GM12891 (cell line): ENCODE data around the gene BMX.
A peak's percentile ranks its signal among the peaks of the same experiment; 100 is the strongest.

Experiments
- DNase-seq: peaks from one replicate; pipeline ENCODE4 v3.0.0; 2011; ENCODE audit warnings: low spot score; ENCODE audit not compliant: insufficient read length
- FAIRE-seq: peaks from 2 replicates; lab custom pipeline; 2011; peaks lifted over from hg19 to GRCh38; lab: Jason Lieb, UNC
- PAX5 ChIP-seq: IDR thresholded peaks from 2 replicates; pipeline ENCODE4 v1.6.1; 2011; ENCODE audit warnings: low read length, moderate library complexity, mild to moderate bottlenecking; ENCODE audit not compliant: insufficient read depth, severe bottlenecking
- POLR2A ChIP-seq: IDR thresholded peaks from 2 replicates; pipeline ENCODE4 v1.6.1; 2011; ENCODE audit warnings: low read depth, low read length, control low read depth
- POLR2AphosphoS5 ChIP-seq: IDR thresholded peaks from 2 replicates; pipeline ENCODE4 v1.6.1; 2011; ENCODE audit warnings: low read depth, low read length, control low read depth
- POU2F2 ChIP-seq: IDR thresholded peaks from 2 replicates; pipeline ENCODE4 v1.6.1; 2011; ENCODE audit warnings: low read depth, mild to moderate bottlenecking, control low read depth, low read length, moderate library complexity
- SPI1 ChIP-seq: IDR thresholded peaks from 2 replicates; pipeline ENCODE4 v1.6.1; 2011; ENCODE audit warnings: low read depth, low read length, control low read depth
- TAF1 ChIP-seq: IDR thresholded peaks from 2 replicates; pipeline ENCODE4 v1.6.1; 2011; ENCODE audit warnings: low read depth, low read length, control low read depth

Gene BMX

GRCh38 chrX:15563056-15563455 is 62.4 kb downstream of the BMX start:
- no peak for FAIRE-seq
- no peak for TF ChIP-seq SPI1
- no peak for TF ChIP-seq POLR2A
- no peak for TF ChIP-seq PAX5
- TF ChIP-seq POU2F2 = no peak
- TF ChIP-seq TAF1 = no peak
- TF ChIP-seq POLR2AphosphoS5 = no peak
- DNase-seq = no peak

GRCh38 chrX:15564981-15565579 is 64.5 kb downstream of the BMX start:
- peak; percentile 93 for FAIRE-seq

GRCh38 chrX:15566244-15566643 is 65.6 kb downstream of the BMX start:
- TF ChIP-seq POU2F2 = no peak
- no peak for DNase-seq
- FAIRE-seq = no peak

More at GRCh38 chrX:15564981-15565579, 64.5 kb downstream of the BMX start:
- TF ChIP-seq PAX5 (no peak), TAF1 (no peak), POLR2AphosphoS5 (no peak)
- DNase-seq = no peak

- DNase-seq (no peak), FAIRE-seq (no peak)
- TF ChIP-seq POLR2AphosphoS5 (no peak), TAF1 (no peak), POLR2A (no peak), POU2F2 (no peak), PAX5 (no peak), SPI1 (no peak)
Observed at GRCh38 chrX:15567267-15567666, 66.7 kb downstream of the BMX start.

- TF ChIP-seq POU2F2 (no peak), TAF1 (no peak), SPI1 (no peak), PAX5 (no peak), POLR2A (no peak), POLR2AphosphoS5 (no peak)
- FAIRE-seq = no peak
- DNase-seq = no peak
Observed at GRCh38 chrX:15567886-15568616, 67.4 kb downstream of the BMX start.

GRCh38 chrX:15570145-15570544 is 69.5 kb downstream of the BMX start:
- DNase-seq (no peak), FAIRE-seq (no peak)
- no peak for TF ChIP-seq POLR2A
- no peak for TF ChIP-seq POLR2AphosphoS5
- no peak for TF ChIP-seq TAF1
- TF ChIP-seq PAX5 = no peak
- TF ChIP-seq SPI1 = no peak

GRCh38 chrX:15574017-15574416 is 73.4 kb downstream of the BMX start:
- TF ChIP-seq POU2F2 (no peak), POLR2A (no peak), POLR2AphosphoS5 (no peak), PAX5 (no peak), SPI1 (no peak), TAF1 (no peak)
- no peak for FAIRE-seq
- DNase-seq = no peak

- DNase-seq (no peak), FAIRE-seq (no peak)
- no peak for TF ChIP-seq POU2F2
- TF ChIP-seq PAX5 = no peak
- no peak for TF ChIP-seq POLR2AphosphoS5
- no peak for TF ChIP-seq TAF1
- no peak for TF ChIP-seq SPI1
- no peak for TF ChIP-seq POLR2A
Observed at GRCh38 chrX:15576019-15576418, 75.4 kb downstream of the BMX start.

- TF ChIP-seq POU2F2 (no peak), TAF1 (no peak), PAX5 (no peak), SPI1 (no peak), POLR2AphosphoS5 (no peak), POLR2A (no peak)
- DNase-seq (no peak), FAIRE-seq (no peak)
Observed at GRCh38 chrX:15579778-15580747, 79.5 kb downstream of the BMX start.

- DNase-seq (no peak), FAIRE-seq (no peak)
- TF ChIP-seq PAX5 (no peak), SPI1 (no peak), POU2F2 (no peak), POLR2A (no peak), TAF1 (no peak), POLR2AphosphoS5 (no peak)
Observed at GRCh38 chrX:15594371-15594770, 93.8 kb downstream of the BMX start.
